HG02970 (cell line): ENCODE data around the gene CLN5.
"Not testable (repeated sequence)": the region's sequence is repeated elsewhere in the genome, so short reads cannot be mapped to it uniquely, and the experiment has no call there.

Experiments used
- ATAC-seq: cut with Tn5 transposase; IDR thresholded peaks from one replicate; pipeline ENCODE4 v1.9.1; 2021; ENCODE audit warnings: mild to moderate bottlenecking, moderate library complexity, moderate number of reproducible peaks; ENCODE audit not compliant: unreplicated experiment, low FRiP score

CLN5 gene

DNA sequence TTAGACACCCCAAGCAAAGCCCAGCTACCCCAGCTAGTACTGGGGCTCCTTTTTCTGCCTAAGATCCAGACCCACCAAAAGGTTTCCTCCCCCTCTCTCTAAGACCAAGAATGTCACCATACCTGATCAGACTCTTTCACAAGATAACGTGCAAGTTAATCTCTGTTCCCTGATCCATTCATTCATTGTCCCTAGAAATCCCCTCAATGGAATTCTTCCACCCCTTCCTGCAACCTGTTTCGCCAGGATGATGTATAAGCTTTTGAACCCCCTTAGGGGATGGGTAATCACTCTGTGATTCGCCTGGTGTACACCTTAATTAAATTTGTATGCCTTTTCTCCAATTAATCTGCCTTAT, 17.3 kb upstream of the CLN5 start:
- ATAC-seq: no peak

DNA sequence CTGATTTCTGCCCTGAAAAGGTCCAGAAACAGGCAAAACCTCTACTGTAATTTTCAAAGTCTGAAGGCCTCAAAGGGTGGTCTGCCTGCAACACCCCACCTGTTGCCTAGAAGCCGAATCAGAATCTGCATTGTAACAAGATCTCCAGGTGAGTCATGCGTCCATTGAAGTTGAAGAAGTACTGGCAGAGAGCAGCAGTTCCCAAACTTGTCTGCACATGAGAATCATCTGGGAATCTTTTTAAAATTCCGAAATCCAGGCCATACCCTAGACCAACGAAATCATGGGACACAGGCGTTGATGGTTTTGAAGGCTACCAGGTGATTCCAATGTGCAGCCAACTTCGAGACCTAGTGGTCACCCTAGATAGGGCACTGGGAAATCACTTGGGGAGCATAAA, 16.0 kb upstream of the CLN5 start:
- no peak for ATAC-seq

DNA sequence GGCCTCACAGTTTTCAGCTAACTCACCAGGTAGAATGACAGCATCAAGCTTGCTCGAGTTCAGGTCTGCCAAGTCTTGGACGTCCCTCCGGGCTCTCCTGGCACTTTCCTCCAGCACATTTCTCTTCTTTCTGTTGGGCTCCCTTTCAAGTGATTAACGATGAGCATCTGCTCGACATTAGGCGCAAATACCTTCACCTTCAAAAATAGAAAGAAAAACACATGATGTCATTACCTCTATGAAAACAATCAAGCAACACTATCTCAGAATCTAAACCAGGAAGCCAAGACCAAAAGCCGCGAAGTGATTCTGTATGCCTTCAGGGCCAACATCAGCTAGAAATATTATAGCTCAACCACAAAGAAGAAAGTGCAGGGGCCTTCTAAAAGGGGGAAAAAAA, 15.4 kb upstream of the CLN5 start:
- ATAC-seq: no peak

DNA sequence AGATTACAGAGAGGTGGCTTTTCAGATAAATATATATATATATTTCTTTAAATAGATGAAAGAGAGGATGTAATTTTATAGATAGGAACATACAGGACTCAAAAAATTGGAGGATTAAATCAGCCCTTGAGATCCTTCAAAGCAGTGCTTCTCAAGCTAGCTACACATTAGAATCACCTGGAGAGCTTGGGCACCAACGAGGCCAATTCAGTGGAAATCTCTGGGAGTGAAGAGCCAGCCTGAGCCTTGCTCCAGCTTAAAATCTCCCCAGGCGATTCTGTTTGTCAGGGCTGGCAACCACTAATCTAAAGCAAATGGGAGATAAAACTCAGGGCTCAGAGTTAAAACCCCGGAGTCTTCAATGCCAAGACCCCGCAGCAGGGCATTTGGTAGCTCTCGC, 15.0 kb upstream of the CLN5 start:
- no peak for ATAC-seq

DNA sequence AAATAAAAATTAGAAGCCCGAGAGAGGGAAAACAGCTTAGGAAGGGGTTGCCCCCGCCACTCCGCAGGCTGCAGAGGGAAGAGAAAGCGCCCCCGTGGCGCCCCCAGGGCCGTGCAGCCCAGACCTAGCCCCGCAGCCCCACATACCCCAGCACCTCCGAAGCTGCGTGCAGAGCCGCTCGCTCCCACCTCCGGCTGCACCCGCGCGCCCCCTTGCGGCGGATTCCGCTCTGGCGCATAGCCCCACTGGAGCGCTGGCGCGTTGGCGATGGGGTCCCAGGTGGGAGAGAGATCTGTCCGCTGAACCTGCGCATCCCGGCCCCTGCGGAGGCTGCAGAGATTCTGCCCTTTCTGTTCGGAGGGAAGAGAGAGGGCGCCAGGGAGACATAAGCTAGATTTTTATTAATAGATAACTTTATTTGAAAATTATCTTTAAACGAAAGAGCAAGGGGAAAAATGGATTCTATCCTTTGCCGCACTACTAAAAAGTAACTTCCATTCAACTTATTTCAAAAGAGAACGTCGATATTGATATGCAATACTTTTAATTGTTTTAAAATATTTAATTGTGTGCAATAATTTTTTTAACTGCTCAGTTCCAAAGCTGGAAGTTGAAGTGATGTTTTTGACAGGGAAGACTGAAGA, 11.7 kb upstream of the CLN5 start:
- ATAC-seq: peak; percentile 99

DNA sequence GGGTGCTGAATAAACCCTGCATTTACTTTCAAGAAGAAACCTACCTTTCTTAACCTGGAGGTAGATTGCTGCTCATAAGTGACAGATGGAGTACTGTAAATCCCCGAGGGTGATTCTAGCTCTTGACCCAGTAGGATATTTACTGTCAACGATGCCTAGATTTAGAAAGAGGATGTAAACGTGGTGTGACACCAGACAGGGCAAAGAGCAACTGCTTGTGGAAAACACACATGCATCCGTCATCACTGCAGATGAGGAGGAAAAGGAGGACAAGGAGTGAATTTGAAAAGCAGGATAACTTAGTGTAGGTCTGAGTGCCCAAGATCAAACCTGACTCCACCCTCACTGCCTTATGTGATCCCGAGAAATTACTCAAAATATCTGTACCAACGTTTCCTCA, 9.8 kb upstream of the CLN5 start:
- ATAC-seq: no peak

DNA sequence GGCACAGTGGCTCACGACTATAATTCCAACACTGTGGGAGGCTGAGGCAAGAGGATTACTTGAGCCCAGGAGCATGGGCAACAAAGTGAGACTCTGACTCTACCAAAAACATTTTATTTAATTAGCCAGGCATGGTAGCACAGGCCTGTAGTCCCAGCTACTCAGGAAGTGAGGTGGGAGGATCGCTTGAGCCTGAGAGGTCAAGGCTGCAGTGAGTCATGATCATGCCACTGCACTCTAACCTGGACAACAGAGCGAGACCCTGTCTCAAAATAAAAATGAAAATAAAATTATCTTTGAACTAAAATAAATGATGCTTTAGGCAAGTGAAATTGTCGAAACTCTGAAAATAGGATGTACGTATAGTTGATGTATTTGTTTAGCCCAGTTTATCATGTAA, 8.2 kb upstream of the CLN5 start:
- ATAC-seq: no peak

DNA sequence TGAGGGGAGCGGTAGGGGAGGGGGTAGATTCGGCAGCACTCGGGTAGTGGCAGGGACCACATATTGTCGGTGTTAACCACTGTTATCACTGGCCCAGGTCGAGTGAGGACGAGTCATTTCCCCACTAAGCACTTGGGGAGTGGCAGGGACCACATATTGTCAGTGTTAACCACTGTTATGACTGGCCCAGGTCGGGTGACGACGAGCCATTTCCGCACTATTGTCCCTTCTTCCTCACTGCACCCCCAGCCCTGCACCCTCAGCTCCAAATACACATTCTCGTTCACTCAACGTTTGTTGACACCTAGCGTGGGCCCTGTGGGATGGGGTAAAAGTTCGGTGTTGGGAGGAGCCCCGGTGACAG, 467 bp upstream of the CLN5 start:
- ATAC-seq: peak; percentile 50

DNA sequence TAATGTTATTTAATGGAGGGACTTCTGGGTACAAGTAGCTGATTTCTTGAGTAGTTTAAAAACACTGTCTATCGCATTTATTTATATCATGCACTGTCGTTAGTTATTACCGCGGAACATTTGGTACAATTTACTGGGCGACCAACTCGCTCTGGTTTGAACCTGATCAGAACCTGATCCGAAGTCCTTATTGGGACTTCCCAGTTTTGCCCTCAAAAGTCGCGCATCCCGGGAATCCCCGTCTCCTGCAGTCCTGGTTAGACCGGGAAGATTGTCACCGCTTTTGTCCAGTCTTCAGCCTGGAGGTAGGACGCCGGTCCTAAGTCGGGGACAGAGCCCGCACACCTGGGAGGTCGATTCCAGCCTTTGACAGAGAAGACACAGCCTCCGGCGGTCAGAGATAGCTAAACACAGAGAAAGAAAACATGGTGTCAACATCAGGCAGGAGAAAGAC, 694 bp downstream of the CLN5 start:
- no peak for ATAC-seq

DNA sequence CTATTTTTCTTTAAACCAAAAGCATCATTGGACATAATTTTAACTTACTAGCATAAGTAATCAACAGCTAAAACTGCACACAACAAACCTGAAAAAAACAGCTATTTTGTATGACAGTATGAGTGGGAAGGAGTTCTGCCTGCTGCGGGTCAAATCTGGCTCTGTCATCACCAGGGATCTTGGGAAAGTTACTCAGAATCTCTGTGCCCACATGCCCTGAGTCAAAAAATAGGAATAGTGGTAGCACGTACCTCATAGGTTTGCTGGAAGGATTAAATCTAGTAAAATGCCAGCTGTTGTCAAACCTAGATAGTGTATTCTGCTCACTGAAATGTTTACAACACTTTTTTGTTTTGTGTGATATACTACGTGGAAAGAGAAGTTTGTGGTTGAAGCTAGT, 1.1 kb downstream of the CLN5 start:
- ATAC-seq: no peak

DNA sequence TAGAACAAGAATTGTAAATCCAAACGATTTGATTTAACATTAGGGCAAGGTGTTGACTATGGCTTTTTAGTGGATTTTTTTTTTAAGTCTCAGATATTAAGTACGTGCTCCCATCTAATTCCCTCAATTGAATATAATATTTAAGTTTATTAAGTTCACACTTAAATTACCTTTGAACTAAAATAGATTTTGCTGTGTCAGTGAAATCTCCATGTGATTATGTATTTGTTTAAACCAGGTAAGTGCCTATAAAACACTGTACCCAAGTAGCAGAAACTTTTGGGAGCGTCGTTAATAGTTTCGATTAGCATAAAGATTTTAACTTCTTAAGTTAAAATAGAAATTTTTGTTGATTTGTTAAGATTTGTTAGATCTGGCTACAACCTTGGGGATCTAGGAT, 1.6 kb downstream of the CLN5 start:
- ATAC-seq: no peak

DNA sequence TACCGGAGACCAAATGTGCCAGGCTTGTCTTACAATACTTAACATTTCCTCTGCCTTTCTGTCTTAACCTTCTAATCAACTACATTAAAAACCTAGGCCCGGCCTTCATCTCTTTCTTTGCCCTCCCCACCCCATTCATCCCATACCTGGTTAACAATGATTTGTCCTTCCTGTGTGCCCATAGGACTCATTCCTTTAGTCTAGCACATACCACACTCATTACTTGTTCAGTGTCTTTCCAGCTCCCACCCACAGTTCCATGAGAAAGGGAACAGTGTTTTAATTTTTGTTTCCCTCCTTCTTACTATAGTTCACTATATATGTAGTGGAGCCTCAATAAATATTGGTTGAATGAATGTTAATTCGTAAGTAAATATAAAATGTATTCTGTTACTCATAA, 2.4 kb downstream of the CLN5 start:
- no peak for ATAC-seq

DNA sequence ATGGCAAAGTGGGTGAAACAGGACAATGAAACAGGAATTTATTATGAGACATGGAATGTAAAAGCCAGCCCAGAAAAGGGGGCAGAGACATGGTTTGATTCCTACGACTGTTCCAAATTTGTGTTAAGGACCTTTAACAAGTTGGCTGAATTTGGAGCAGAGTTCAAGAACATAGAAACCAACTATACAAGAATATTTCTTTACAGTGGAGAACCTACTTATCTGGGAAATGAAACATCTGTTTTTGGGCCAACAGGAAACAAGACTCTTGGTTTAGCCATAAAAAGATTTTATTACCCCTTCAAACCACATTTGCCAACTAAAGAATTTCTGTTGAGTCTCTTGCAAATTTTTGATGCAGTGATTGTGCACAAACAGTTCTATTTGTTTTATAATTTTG, 8.6 kb downstream of the CLN5 start:
- ATAC-seq: no peak

DNA sequence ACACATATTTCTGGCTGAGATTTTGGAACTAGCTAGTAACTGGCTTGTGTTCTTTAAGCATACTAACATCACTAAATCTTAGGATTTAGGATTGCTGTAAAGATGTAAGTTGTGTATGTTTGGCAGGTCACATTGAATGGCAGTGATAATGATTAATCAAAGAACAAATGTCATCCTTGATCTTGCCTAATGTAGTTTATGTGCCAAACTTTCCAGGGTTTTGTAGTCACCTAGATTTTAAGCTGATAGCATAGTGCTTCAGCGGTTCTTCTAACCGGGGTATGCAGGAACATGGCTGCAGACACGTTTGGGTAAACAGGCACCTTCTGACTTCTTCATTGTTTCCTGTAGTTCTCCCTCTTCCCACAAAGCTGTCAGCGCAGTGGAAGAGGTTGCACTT, 9.7 kb downstream of the CLN5 start:
- no peak for ATAC-seq

DNA sequence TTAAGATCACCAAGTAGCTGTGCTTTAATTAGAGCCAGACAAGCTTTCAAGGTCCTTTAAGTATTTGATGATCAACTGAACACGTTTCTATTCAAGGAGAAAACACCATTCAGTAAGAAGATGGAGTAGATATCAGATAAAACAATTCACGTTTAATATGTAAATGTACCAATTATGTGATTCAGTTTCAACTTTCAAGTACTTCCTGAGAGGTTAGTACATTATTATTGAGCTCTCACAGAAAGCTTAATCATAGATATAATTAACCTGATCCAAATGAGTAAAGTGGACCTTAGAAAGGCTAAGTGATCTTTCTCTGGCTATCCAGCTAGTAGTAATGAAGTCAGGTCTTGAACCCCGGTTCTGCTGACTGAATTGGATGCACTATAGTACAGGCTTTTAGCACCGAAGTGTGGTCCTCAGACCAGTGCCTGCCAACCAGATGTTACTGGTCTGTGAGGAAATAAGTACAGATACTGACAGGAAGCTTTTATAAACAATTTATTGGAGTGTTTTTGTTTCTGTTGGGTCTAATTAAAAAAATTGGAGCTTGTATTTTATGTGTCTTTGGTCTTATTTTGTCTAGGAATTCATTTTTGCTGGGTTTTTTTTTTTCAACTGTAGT, 10.2 kb downstream of the CLN5 start:
- no peak for ATAC-seq

DNA sequence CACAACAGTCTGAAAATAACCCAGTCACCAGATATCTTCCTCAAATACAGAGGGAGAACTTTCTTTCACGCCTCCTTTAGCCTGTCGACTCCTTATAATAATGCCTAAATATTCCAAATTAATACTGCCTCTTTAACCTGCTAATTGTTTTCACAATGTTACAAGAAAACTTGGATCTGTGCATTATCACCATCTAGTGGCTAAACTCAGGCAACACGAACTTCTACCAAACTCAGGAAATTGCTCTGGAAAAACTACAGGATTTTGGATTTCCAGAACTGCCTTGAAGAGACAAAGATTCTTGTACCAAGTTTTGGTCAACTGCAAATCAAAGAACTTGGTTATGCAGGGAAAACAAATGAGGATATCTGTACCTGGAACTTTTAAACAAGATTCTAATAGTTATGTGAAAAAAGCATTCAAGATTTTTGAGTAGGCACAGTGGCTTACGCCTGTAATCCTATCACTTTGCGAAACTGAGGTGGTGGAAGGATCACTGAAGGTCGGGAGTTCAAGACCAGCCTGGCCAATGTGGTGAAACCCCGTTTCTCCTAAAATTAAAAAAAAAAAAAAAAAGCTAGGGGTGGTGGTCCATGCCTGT, 10.8 kb downstream of the CLN5 start:
- ATAC-seq: no peak

DNA sequence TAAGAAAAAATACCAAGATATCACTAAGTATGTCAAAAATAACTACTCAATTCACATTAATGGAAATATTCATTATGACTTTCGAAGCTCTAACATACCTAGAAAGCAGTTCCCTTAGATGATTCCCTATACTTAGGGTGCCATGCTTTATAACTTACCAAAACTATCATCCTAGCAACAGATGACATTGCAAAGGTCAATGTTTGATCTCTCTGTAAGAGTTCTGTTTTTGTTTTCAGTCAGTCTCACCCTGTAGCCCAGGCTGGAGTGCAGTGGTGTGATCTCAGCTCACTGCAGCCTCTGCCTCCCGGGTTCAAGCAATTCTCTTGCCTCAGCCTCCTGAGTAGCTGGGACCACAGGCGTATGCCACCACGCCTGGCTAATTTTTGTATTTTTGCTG, 16.5 kb downstream of the CLN5 start:
- not testable (repeated sequence) for ATAC-seq

DNA sequence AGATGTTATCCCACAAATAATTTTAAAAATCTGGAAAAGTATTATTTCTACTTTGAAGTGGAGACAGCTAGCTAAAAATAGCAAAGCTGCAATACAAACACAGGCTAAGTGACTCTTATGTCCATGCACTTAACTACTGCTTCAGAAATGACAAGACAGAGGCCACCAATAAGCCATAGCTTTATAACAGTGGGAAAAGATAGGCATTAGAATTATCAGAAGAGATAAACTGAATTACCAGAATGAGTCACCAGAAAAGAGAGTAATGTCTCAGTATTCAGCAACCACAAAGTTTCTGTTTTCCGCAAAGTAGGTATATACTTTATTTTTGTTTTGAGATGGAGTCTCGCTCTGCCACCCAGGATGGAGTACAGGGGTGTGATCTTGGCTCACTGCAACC, 17.1 kb downstream of the CLN5 start:
- ATAC-seq: no peak

DNA sequence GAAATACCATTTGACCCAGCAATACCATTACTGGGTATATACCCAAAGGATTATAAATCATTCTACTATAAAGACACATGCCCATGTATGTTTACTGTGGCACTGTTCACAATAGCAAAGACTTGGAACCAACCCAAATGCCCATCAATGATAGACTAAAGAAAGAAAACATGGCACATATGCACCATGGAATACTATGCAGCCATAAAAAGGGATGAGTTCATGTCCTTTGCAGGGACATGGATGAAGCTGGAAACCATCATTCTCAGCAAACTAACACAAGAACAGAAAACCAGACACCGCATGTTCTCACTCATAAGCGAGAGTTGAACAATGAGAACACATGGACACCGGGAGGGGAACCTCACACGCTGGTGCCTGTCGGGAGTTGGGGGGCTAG, 17.8 kb downstream of the CLN5 start:
- ATAC-seq: not testable (repeated sequence)

DNA sequence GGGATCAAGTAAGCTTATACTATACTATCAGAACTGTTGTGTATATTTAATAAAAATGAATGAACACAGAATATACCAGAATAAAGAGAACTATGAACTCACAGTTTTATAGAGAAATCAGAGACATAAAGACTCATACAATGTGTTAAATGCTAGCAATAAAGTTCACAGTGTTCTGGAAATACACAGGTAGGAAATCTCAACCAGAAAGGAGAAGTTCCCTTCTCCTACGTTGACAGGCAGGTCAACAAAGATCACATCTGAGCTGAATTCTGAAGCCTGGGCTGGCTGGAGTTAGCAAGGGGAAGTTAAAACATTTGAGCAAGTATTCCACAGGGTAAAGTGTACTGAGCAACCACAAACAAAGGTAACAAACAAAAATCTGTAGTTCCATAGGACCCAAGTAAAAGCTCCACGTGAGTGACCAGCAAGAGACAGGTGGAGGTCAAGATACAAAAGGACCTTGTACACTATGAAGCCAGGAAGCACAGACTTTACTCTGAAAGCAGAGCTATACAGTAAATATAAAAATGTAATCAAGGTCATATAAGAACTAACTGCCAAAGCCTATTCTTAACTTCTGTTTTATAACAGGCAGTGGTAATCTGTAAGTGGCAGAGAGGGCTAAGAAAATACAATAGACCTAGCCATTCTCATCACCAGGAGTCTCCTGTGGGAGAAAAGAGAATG, 22.1 kb downstream of the CLN5 start:
- no peak for ATAC-seq

DNA sequence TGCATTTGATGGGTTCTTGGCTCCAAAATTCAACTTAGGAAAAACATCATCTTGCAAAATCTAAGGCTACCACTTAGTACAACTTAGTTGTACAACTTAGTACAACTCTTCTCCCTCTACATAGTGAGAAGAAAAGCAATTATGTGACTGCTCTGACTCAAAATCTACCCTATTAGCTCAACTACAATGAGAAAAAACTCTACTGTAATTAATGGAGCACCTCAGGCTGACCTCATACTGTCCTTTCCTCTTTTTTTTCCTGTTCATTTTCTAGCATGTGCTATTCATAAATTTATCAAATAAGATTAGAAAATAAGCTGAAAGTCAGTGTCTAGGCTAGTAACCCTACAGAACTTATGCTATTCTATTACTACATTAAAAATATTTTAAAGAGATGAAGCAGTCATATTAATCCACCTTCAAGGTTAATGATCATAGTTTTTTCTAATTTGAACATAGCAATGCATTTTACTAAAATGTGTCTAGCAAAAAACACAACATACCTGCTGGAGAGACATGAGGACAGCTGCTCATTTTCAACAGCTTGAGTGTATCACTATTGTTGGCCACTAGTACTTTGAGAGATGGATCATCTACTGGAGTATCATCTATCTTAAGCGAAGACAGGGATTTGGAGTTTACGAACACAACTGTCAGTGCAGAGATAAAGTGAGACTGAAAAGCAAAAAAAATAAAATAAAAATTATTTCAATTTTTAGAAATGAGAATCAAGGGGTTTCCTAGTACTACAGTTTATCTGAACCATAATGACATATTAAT, 23.2 kb downstream of the CLN5 start:
- ATAC-seq: no peak
